WTC11 (cell line): ENCODE data around the gene PHRF1. TPM values are rescaled to one million over a fixed set of nuclear protein-coding genes. Genes with fewer than 3 reads are reported as not detected.

Experiments
- ATAC-seq: fragments of 200-7000 bp; cut with Tn5 transposase; 2 replicates; pipeline ENCODE4 v1.10.0; 2021; ENCODE audit warnings: mild to moderate bottlenecking, moderate library complexity
- CTCF ChIA-PET: fragments of 300-600 bp; sonication (Branson Sonifier 250); formaldehyde crosslinking; loops from one replicate; lab custom pipeline; 2021; ENCODE audit warnings: antibody characterized with exemption; lab: Charles Lee
- POLR2A ChIA-PET: fragments of 350-600 bp; sonication (Branson Sonifier 250); formaldehyde crosslinking; loops from one replicate; lab custom pipeline; 2021; ENCODE audit warnings: antibody characterized with exemption; lab: Charles Lee
- DNase-seq: peaks from one replicate; pipeline ENCODE4 v3.0.0; 2021; ENCODE audit warnings: low spot score
- H3K27ac Mint-ChIP-seq: 2 replicates; pipeline ENCODE4 v1.8.0; 2021; ENCODE audit warnings: mixed read lengths
- H3K27me3 Mint-ChIP-seq: 2 replicates; pipeline ENCODE4 v1.8.0; 2021; ENCODE audit warnings: low read depth, mild to moderate bottlenecking, moderate library complexity, mixed read lengths
- H3K36me3 Mint-ChIP-seq: 2 replicates; pipeline ENCODE4 v1.8.0; 2021; ENCODE audit warnings: mixed read lengths
- H3K4me1 Mint-ChIP-seq: 2 replicates; pipeline ENCODE4 v1.8.0; 2022; ENCODE audit warnings: mixed read lengths
- H3K4me3 Mint-ChIP-seq: 2 replicates; pipeline ENCODE4 v1.8.0; 2021; ENCODE audit warnings: mild to moderate bottlenecking, moderate library complexity, mixed read lengths
- H3K9me3 Mint-ChIP-seq: 2 replicates; pipeline ENCODE4 v1.8.0; 2021; ENCODE audit warnings: mixed read lengths
- CREB1 ChIP-seq: sonication (generic); formaldehyde crosslinking; IDR thresholded peaks from 2 replicates; pipeline ENCODE4 v1.8.0; 2023; ENCODE audit warnings: mild to moderate bottlenecking, missing genetic modification reagents
- CREM ChIP-seq: sonication (generic); formaldehyde crosslinking; IDR thresholded peaks from 2 replicates; pipeline ENCODE4 v1.8.1; 2022; ENCODE audit warnings: mild to moderate bottlenecking, missing genetic modification reagents, moderate library complexity
- CTCF ChIP-seq: fragments of 200-600 bp; IDR thresholded peaks from 2 replicates; pipeline ENCODE4 v1.8.0; 2022; ENCODE audit warnings: antibody characterized with exemption
- ESRRA ChIP-seq: sonication (generic); formaldehyde crosslinking; IDR thresholded peaks from 2 replicates; pipeline ENCODE4 v1.8.1; 2022; ENCODE audit warnings: mild to moderate bottlenecking, missing genetic modification reagents, borderline replicate concordance
- FOXJ3 ChIP-seq: sonication (generic); formaldehyde crosslinking; IDR thresholded peaks from 2 replicates; pipeline ENCODE4 v1.9.0; 2021; ENCODE audit warnings: missing genetic modification reagents, mild to moderate bottlenecking, borderline replicate concordance
- HMGA2 ChIP-seq: fragments of 250-450 bp; sonication (Bioruptor Pico); IDR thresholded peaks from 2 replicates; pipeline ENCODE4 v1.4.0; 2021; ENCODE audit warnings: mild to moderate bottlenecking, moderate library complexity
- HMGXB4 ChIP-seq: sonication (generic); formaldehyde crosslinking; IDR thresholded peaks from 2 replicates; pipeline ENCODE4 v1.8.1; 2023; ENCODE audit warnings: mild to moderate bottlenecking, moderate library complexity, missing genetic modification reagents
- JAZF1 ChIP-seq: fragments of 250-450 bp; sonication (Bioruptor Pico); IDR thresholded peaks from 2 replicates; pipeline ENCODE4 v1.9.0; 2021; ENCODE audit warnings: moderate library complexity, mild to moderate bottlenecking, inconsistent platforms
- JUN ChIP-seq: sonication (generic); formaldehyde crosslinking; IDR thresholded peaks from 2 replicates; pipeline ENCODE4 v1.8.0; 2023; ENCODE audit warnings: mild to moderate bottlenecking, missing genetic modification reagents
- MXD4 ChIP-seq: fragments of 250-450 bp; sonication (Bioruptor Pico); IDR thresholded peaks from 2 replicates; pipeline ENCODE4 v1.8.0; 2021; ENCODE audit warnings: mild to moderate bottlenecking, moderate library complexity, borderline replicate concordance
- NFATC4 ChIP-seq: fragments of 250-450 bp; sonication (Bioruptor Pico); IDR thresholded peaks from 2 replicates; pipeline ENCODE4 v1.9.0; 2021; ENCODE audit warnings: mild to moderate bottlenecking
- NR1H2 ChIP-seq: sonication (generic); formaldehyde crosslinking; IDR thresholded peaks from 2 replicates; pipeline ENCODE4 v1.9.0; 2021; ENCODE audit warnings: mild to moderate bottlenecking, moderate library complexity, missing genetic modification reagents
- NR3C1 ChIP-seq: sonication (generic); formaldehyde crosslinking; conservative IDR thresholded peaks from 2 replicates; pipeline ENCODE4 v1.8.1; 2023; ENCODE audit warnings: low read depth, mild to moderate bottlenecking, missing genetic modification reagents
- STAT6 ChIP-seq: sonication (generic); formaldehyde crosslinking; conservative IDR thresholded peaks from 2 replicates; pipeline ENCODE4 v1.8.1; 2023; ENCODE audit warnings: mild to moderate bottlenecking, low read depth, missing genetic modification reagents, moderate library complexity
- ZNF232 ChIP-seq: sonication (generic); formaldehyde crosslinking; IDR thresholded peaks from 2 replicates; pipeline ENCODE4 v1.8.0; 2022; ENCODE audit warnings: mild to moderate bottlenecking, missing genetic modification reagents
- ZNF317 ChIP-seq: sonication (generic); formaldehyde crosslinking; IDR thresholded peaks from 2 replicates; pipeline ENCODE4 v1.8.1; 2023; ENCODE audit warnings: low read depth, mild to moderate bottlenecking, moderate library complexity, missing genetic modification reagents, borderline replicate concordance
- ZNF416 ChIP-seq: fragments of 250-450 bp; sonication (Bioruptor Pico); IDR thresholded peaks from 2 replicates; pipeline ENCODE4 v1.9.0; 2021; ENCODE audit warnings: mild to moderate bottlenecking, inconsistent platforms
- ZNF423 ChIP-seq: fragments of 250-450 bp; sonication (Bioruptor Pico); IDR thresholded peaks from 2 replicates; pipeline ENCODE4 v2.1.2; 2022; ENCODE audit warnings: mild to moderate bottlenecking, moderate library complexity
- ZNF671 ChIP-seq: fragments of 250-450 bp; sonication (Bioruptor Pico); IDR thresholded peaks from 2 replicates; pipeline ENCODE4 v1.8.0; 2021; ENCODE audit warnings: mild to moderate bottlenecking
- total RNA-seq: library from RNA; stranded (reverse); gene quantifications from 3 replicates; pipeline ENCODE4 v1.2.3, GENCODE V29; 2021
- TF ChIP-seq, protein P1 (sequence below): fragments of 250-450 bp; sonication (Bioruptor Pico); IDR thresholded peaks from 2 replicates; pipeline ENCODE4 v1.9.0; 2021; ENCODE audit warnings: moderate library complexity, mild to moderate bottlenecking, inconsistent platforms, borderline replicate concordance
- TF ChIP-seq, protein P2 (sequence below): sonication (generic); formaldehyde crosslinking; IDR thresholded peaks from 2 replicates; pipeline ENCODE4 v1.8.1; 2022; ENCODE audit warnings: low read depth, mild to moderate bottlenecking, moderate library complexity, missing genetic modification reagents, borderline replicate concordance

Gene PHRF1
- total RNA-seq, 1 experiment from 2014 or later: 46.9 TPM

DNA sequence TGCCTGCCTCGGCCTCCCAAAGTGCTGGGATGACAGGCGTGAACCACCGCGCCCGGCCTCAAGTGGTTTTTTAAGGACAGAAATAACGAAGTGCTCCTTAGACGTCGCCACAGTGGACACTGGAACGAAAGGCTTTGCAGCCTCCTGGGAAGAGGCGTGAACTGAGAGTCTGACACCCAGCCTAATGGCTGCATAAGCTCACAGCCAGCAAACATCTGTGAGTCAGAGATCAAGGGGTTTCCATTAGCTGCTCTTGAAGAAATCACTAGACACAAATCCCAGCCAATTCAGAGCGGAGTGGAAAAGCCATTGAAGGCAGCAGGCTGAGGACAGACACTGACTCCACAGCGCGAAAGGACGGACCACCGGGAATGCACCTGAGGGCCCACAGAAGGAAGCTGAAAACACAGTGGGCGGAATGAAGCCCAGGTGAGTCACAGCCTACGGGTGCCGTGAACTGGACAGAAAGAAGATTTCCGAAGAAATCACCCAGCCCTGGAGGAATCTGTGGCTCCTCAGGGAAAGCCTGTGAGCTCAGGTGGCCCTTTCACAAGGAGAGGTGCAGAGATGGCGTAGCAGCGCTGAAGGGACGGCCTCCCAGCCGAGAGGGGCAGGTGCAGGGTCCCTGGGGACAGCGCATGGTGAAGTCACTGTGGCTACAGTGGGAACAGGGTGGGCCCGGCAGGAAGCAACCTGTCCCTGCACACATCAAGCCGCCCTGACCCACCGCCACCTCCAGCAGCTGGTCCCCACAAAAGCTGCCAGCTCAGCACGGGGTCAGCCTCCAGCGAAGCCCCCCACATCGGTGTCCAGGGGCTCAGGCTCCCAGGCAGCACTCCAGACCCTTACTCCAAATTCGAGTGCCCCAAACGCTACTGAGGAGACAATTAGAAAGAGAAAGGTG, 27.3 kb upstream of the PHRF1 start:
- DNase-seq (no peak), ATAC-seq (no peak)
- Mint-ChIP-seq H3K4me1 (no peaks in the 10 kb centered on the region), H3K27me3 (no peaks in the 10 kb centered on the region; the same call in 1 of the 2 replicates), H3K9me3 (no peaks in the 10 kb centered on the region), H3K36me3 (no peaks in the 10 kb centered on the region), H3K27ac (peak overlapping the region; percentile 69), H3K4me3 (no peak overlapping the region)
- ChIA-PET CTCF (no interaction called here), POLR2A (no interaction called here)
- TF ChIP-seq JAZF1 (no peak), JUN (CRISPR knock-in tag) (no peak), NR1H2 (CRISPR knock-in tag) (no peak)

- no peaks in the 10 kb centered on the region for H3K9me3 Mint-ChIP-seq
- H3K27me3 Mint-ChIP-seq: no peaks in the 10 kb centered on the region; the same call in 1 of the 2 replicates
- no peaks in the 10 kb centered on the region for H3K4me1 Mint-ChIP-seq
- H3K4me3 Mint-ChIP-seq: no peak overlapping the region
- ATAC-seq (no peak), DNase-seq (no peak)
- ChIA-PET CTCF (interaction anchor here (1.0 kb wide), 1 partner anchor 143 kb away, joined by 3 read pairs; no protein-coding TSS in a partner anchor), POLR2A (no interaction called here)
- TF ChIP-seq CTCF (no peak), ZNF232 (CRISPR knock-in tag) (no peak), ZNF317 (CRISPR knock-in tag) (no peak), FOXJ3 (CRISPR knock-in tag) (no peak), ZNF423 (CRISPR knock-in tag) (no peak), NR3C1 (no peak), HMGA2 (CRISPR knock-in tag) (no peak), CREM (CRISPR knock-in tag) (no peak), MXD4 (no peak), ZNF671 (CRISPR knock-in tag) (no peak), NFATC4 (CRISPR knock-in tag) (no peak), CREB1 (CRISPR knock-in tag) (no peak), STAT6 (CRISPR knock-in tag) (no peak), HMGXB4 (CRISPR knock-in tag) (no peak), ESRRA (CRISPR knock-in tag) (no peak), ZNF416 (no peak)
- TF ChIP-seq, protein P1, sequence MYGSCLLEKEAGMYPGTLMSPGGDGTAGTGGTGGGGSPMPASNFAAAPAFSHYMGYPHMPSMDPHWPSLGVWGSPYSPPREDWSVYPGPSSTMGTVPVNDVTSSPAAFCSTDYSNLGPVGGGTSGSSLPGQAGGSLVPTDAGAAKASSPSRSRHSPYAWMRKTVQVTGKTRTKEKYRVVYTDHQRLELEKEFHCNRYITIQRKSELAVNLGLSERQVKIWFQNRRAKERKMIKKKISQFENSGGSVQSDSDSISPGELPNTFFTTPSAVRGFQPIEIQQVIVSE (CRISPR knock-in tag): no peak
- TF ChIP-seq, protein P2, sequence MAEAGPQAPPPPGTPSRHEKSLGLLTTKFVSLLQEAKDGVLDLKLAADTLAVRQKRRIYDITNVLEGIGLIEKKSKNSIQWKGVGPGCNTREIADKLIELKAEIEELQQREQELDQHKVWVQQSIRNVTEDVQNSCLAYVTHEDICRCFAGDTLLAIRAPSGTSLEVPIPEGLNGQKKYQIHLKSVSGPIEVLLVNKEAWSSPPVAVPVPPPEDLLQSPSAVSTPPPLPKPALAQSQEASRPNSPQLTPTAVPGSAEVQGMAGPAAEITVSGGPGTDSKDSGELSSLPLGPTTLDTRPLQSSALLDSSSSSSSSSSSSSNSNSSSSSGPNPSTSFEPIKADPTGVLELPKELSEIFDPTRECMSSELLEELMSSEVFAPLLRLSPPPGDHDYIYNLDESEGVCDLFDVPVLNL (CRISPR knock-in tag): no peak
- H3K27ac Mint-ChIP-seq: no peak overlapping the region
- H3K36me3 Mint-ChIP-seq: no peaks in the 10 kb centered on the region
These were observed 26.1 kb upstream of the PHRF1 start for GRCh38 chr11:550021-550745.
